K562 treated with DMSO at 1 percent for 48 hours (cell line): ENCODE results near the gene CSH1. TPM values are rescaled to one million over a fixed set of nuclear protein-coding genes. Genes with fewer than 3 reads are reported as not detected.

Experiments used
- total RNA-seq: library from RNA; unstranded; fragments of 300-600 nt; gene quantifications from 2 replicates; pipeline ENCODE4 v1.2.3, GENCODE V29; 2022; ENCODE audit warnings: low replicate concordance; ENCODE audit errors: extremely low read depth

Gene CSH1
- not detected in 2 replicates for total RNA-seq

GRCh38 chr17:63896524-63897354 is at the start of gene CSH1:
Gene CSH1, minus strand, starts transcription at chr17:63896574. Its CDS starts 63 bp downstream, at chr17:63896511.

GRCh38 chr17:63931981-63932561 is 35.7 kb upstream of the CSH1 start, which contains the start of gene CD79B:
Gene CD79B, minus strand, starts transcription at chr17:63932331. Its CDS starts 70 bp downstream, at chr17:63932261.

GRCh38 chr17:63918789-63919305 is 22.5 kb upstream of the CSH1 start, which contains the start of gene GH1:
Gene GH1, minus strand, starts transcription at chr17:63918839. Its CDS starts 63 bp downstream, at chr17:63918776.

GRCh38 chr17:63911041-63911635 is 14.8 kb upstream of the CSH1 start, which contains the start of gene CSHL1:
Gene CSHL1, minus strand, starts transcription at chr17:63911258. Its CDS starts 62 bp downstream, at chr17:63911196.

GRCh38 chr17:63881935-63882601 is 14.3 kb downstream of the CSH1 start, which contains the start of gene GH2:
Gene GH2, minus strand, starts transcription at chr17:63881944. Its CDS starts 143 bp downstream, at chr17:63881801.

GRCh38 chr17:63873577-63873976 is 22.8 kb downstream of the CSH1 start, which contains the start of gene CSH2:
Gene CSH2, minus strand, starts transcription at chr17:63873677. Its CDS starts 63 bp downstream, at chr17:63873614.

Other genes with a start within 250 kb of the CSH1 start
- not detected in 2 replicates for gene LIMD2, start 196.4 kb downstream of the CSH1 start, total RNA-seq
- not detected in 2 replicates for gene STRADA, start 154.8 kb downstream of the CSH1 start, total RNA-seq
- not detected in 2 replicates for gene CCDC47, start 123.0 kb downstream of the CSH1 start, total RNA-seq
- not detected in 2 replicates for gene DDX42, start 122.4 kb downstream of the CSH1 start, total RNA-seq
- gene PSMC5, start 69.1 kb downstream of the CSH1 start, total RNA-seq: 726 TPM in 1 of 2 replicates, not detected in the other
- gene FTSJ3, start 68.9 kb downstream of the CSH1 start, total RNA-seq: not detected in 2 replicates
- not detected in 2 replicates for gene SMARCD2, start 53.9 kb downstream of the CSH1 start, total RNA-seq
- gene CSH2, start 22.9 kb downstream of the CSH1 start, total RNA-seq: not detected in 2 replicates
- not detected in 2 replicates for gene GH2, start 14.6 kb downstream of the CSH1 start, total RNA-seq
- gene CSHL1, start 14.7 kb upstream of the CSH1 start, total RNA-seq: not detected in 2 replicates
- not detected in 2 replicates for gene GH1, start 22.3 kb upstream of the CSH1 start, total RNA-seq
- gene CD79B, start 35.8 kb upstream of the CSH1 start, total RNA-seq: not detected in 2 replicates
- not detected in 2 replicates for gene SCN4A, start 76.3 kb upstream of the CSH1 start, total RNA-seq
- gene PRR29, start 101.8 kb upstream of the CSH1 start, total RNA-seq: not detected in 2 replicates
- not detected in 2 replicates for gene ICAM2, start 124.1 kb upstream of the CSH1 start, total RNA-seq
- gene ERN1, start 233.6 kb upstream of the CSH1 start, total RNA-seq: not detected in 2 replicates